H1 (cell line): ENCODE measurements around the gene GALNTL6. TPM values are rescaled to one million over a fixed set of nuclear protein-coding genes. Genes with fewer than 3 reads are reported as not detected.
A peak's percentile ranks its signal among the peaks of the same experiment; 100 is the strongest.

ENCODE experiments used
- CTCF ChIA-PET: fragments of 300-600 bp; sonication (Branson Sonifier 250); formaldehyde crosslinking; loops from one replicate; lab custom pipeline; 2021; ENCODE audit not compliant: partially characterized antibody; lab: Charles Lee
- POLR2A ChIA-PET: fragments of 300-600 bp; sonication (Branson Sonifier 250); formaldehyde crosslinking; loops from one replicate; lab custom pipeline; 2021; ENCODE audit warnings: inconsistent platforms; ENCODE audit not compliant: partially characterized antibody; lab: Charles Lee
- DNase-seq, 2 experiments: peaks; one replicate each; pipeline versions ENCODE4 v3.0.0 to v3.0.0-alpha.2; 2010 to 2022; ENCODE audit warnings: low spot score in 2 of 2, low read depth in 1 of 2, mixed read lengths in 1 of 2
- FAIRE-seq: peaks from 2 replicates; lab custom pipeline; 2011; peaks lifted over from hg19 to GRCh38; lab: Jason Lieb, UNC
- H2AFZ ChIP-seq: 2 replicates; pipeline ENCODE4 v1.8.1; 2012; ENCODE audit warnings: low read length, inconsistent platforms
- H2AK5ac ChIP-seq: 2 replicates; pipeline ENCODE4 v1.6.1; 2013; ENCODE audit warnings: low read depth, low read length
- H2BK120ac ChIP-seq: replicated peaks from 2 replicates; pipeline ENCODE3; 2013; ENCODE audit warnings: low read depth, low read length, inconsistent platforms
- H2BK12ac ChIP-seq: 2 replicates; pipeline ENCODE4 v1.6.1; 2013; ENCODE audit warnings: low read depth, low read length
- H2BK15ac ChIP-seq: 2 replicates; pipeline ENCODE4 v1.6.1; 2013; ENCODE audit warnings: low read length
- H2BK20ac ChIP-seq: 2 replicates; pipeline ENCODE4 v1.6.1; 2013; ENCODE audit warnings: low read length
- H2BK5ac ChIP-seq: 2 replicates; pipeline ENCODE4 v1.6.1; 2013; ENCODE audit warnings: low read depth, low read length
- H3K14ac ChIP-seq: 2 replicates; pipeline ENCODE4 v1.6.1; 2013; ENCODE audit warnings: inconsistent platforms; ENCODE audit not compliant: insufficient read length
- H3K18ac ChIP-seq: 2 replicates; pipeline ENCODE4 v1.6.1; 2013; ENCODE audit warnings: low read length; ENCODE audit errors: extremely low read depth
- H3K23ac ChIP-seq: 2 replicates; pipeline ENCODE4 v1.6.1; 2013; ENCODE audit warnings: inconsistent platforms; ENCODE audit not compliant: insufficient read length
- H3K23me2 ChIP-seq: 2 replicates; pipeline ENCODE4 v1.6.1; 2013; ENCODE audit warnings: low read depth, low read length
- H3K27ac ChIP-seq: 2 replicates; pipeline ENCODE4 v1.6.1; 2011; ENCODE audit warnings: low read depth, low read length, inconsistent platforms
- H3K27me3 ChIP-seq, 4 experiments: replicated peaks in 1 of 4; 1 replicate in 1 of 4; 2 replicates in 3 of 4; pipeline versions ENCODE4 v1.6.1 to v1.8.1; 2011 to 2013; ENCODE audit warnings: low read length in 3 of 4, mild to moderate bottlenecking in 3 of 4, inconsistent platforms in 2 of 4, mixed read lengths in 2 of 4, moderate library complexity in 1 of 4; ENCODE audit not compliant: control insufficient read depth in 3 of 4, insufficient read depth in 3 of 4; ENCODE audit errors: extremely low read depth in 1 of 4
- H3K36me3 ChIP-seq, 4 experiments: 2 replicates each; pipeline versions ENCODE4 v1.6.1 to v1.8.1; 2011 to 2013; ENCODE audit warnings: mild to moderate bottlenecking in 4 of 4, low read length in 3 of 4, moderate library complexity in 2 of 4, control low read depth in 1 of 4, inconsistent platforms in 1 of 4; ENCODE audit not compliant: insufficient read depth in 4 of 4, control insufficient read depth in 2 of 4
- H3K4ac ChIP-seq: replicated peaks from 2 replicates; pipeline ENCODE3; 2013; ENCODE audit warnings: low read length, low read depth, mixed read lengths, inconsistent platforms; ENCODE audit not compliant: insufficient read length
- H3K4me1 ChIP-seq, 4 experiments: replicated peaks in 1 of 4; 1 replicate in 1 of 4; 2 replicates in 3 of 4; pipeline versions ENCODE4 v1.6.1 to v1.8.1; 2011 to 2013; ENCODE audit warnings: low read length in 3 of 4, inconsistent platforms in 2 of 4, mixed read lengths in 1 of 4; ENCODE audit not compliant: insufficient read depth in 4 of 4, control insufficient read depth in 3 of 4
- H3K4me2 ChIP-seq, 2 experiments: 2 replicates each; pipeline versions ENCODE4 v1.6.1 to v1.8.1; 2011 to 2013; ENCODE audit warnings: low read depth in 2 of 2, low read length in 2 of 2, control low read depth in 1 of 2, inconsistent platforms in 1 of 2, mild to moderate bottlenecking in 1 of 2; ENCODE audit not compliant: insufficient read depth in 1 of 2
- H3K4me3 ChIP-seq, 4 experiments: fragments of 200-600, 300-600 bp in 1 of 4; sonication (generic), shearing (Covaris generic), sonication (Bioruptor Twin) in 1 of 4; 2 replicates each; pipeline versions ENCODE4 v1.5.1 to v1.8.1; 2011 to 2016; ENCODE audit warnings: low read length in 4 of 4, low read depth in 3 of 4, control low read depth in 2 of 4, inconsistent platforms in 2 of 4, mild to moderate bottlenecking in 2 of 4, mixed read lengths in 1 of 4, moderate library complexity in 1 of 4; ENCODE audit not compliant: insufficient read depth in 2 of 4; ENCODE audit errors: extremely low read depth in 1 of 4
- H3K56ac ChIP-seq: replicated peaks from 2 replicates; pipeline ENCODE3; 2013; ENCODE audit warnings: low read depth, mild to moderate bottlenecking, mixed read lengths, low read length, inconsistent platforms; ENCODE audit not compliant: insufficient read length
- H3K79me1 ChIP-seq: 2 replicates; pipeline ENCODE4 v1.6.1; 2013; ENCODE audit warnings: low read depth, low read length, control low read depth
- H3K79me2 ChIP-seq, 2 experiments: 2 replicates each; pipeline versions ENCODE4 v1.6.1 to v1.8.1; 2012 to 2013; ENCODE audit warnings: low read length in 2 of 2, mild to moderate bottlenecking in 2 of 2, inconsistent platforms in 1 of 2; ENCODE audit not compliant: insufficient read depth in 2 of 2, control insufficient read depth in 1 of 2
- H3K9ac ChIP-seq, 4 experiments: replicated peaks in 1 of 4; 1 replicate in 1 of 4; 2 replicates in 3 of 4; pipeline versions ENCODE4 v1.6.1 to v1.8.1; 2011 to 2013; ENCODE audit warnings: low read depth in 3 of 4, low read length in 3 of 4, control low read depth in 2 of 4, mild to moderate bottlenecking in 2 of 4, moderate library complexity in 2 of 4, inconsistent platforms in 1 of 4; ENCODE audit errors: extremely low read depth in 1 of 4
- H3K9me3 ChIP-seq, 2 experiments: 2 replicates each; pipeline versions ENCODE4 v1.6.1 to v1.8.1; 2012 to 2013; ENCODE audit warnings: mild to moderate bottlenecking in 2 of 2, moderate library complexity in 2 of 2, control low read depth in 1 of 2, inconsistent platforms in 1 of 2, low read depth in 1 of 2, low read length in 1 of 2, mixed read lengths in 1 of 2; ENCODE audit not compliant: insufficient read depth in 2 of 2
- H4K20me1 ChIP-seq, 2 experiments: replicated peaks in 1 of 2; 2 replicates each; pipeline versions ENCODE3 to v1.8.1; 2011 to 2013; ENCODE audit warnings: inconsistent platforms in 2 of 2, low read length in 2 of 2, mild to moderate bottlenecking in 1 of 2; ENCODE audit not compliant: insufficient read depth in 2 of 2, control insufficient read depth in 1 of 2
- H4K5ac ChIP-seq: 2 replicates; pipeline ENCODE4 v1.6.1; 2013; ENCODE audit warnings: low read length, low read depth, mixed read lengths, inconsistent platforms; ENCODE audit not compliant: insufficient read length
- H4K8ac ChIP-seq: 2 replicates; pipeline ENCODE4 v1.8.0; 2013; ENCODE audit warnings: mild to moderate bottlenecking, moderate library complexity, low read length, inconsistent platforms; ENCODE audit not compliant: insufficient read depth; ENCODE audit errors: extremely low read depth
- H4K91ac ChIP-seq: replicated peaks from 2 replicates; pipeline ENCODE3; 2013; ENCODE audit warnings: low read length, mixed read lengths, inconsistent platforms; ENCODE audit not compliant: insufficient read length
- KDM1A ChIP-seq: fragments of 200-600, 300-600 bp; sonication (generic); IDR thresholded peaks from 2 replicates; pipeline ENCODE4 v1.7.1; 2016; ENCODE audit warnings: mild to moderate bottlenecking, low read length, borderline replicate concordance
- RFX5 ChIP-seq: IDR thresholded peaks from 2 replicates; pipeline ENCODE4 v1.6.1; 2011; ENCODE audit warnings: low read depth, low read length, improper control_type of control experiment, borderline replicate concordance
- WGBS, 2 experiments: shearing (Covaris generic) in 1 of 2; methylation state at CpG; one replicate each; pipeline versions ENCODE4 v1.1.6 to v1.1.7; 2013 to 2015; ENCODE audit warnings: low lambda C conversion rate in 2 of 2, mixed read lengths in 2 of 2, inconsistent platforms in 1 of 2, low coverage in 1 of 2, missing lambda C conversion rate in 1 of 2; ENCODE audit not compliant: insufficient replicate concordance in 2 of 2, insufficient coverage in 1 of 2, insufficient read length in 1 of 2; ENCODE audit errors: extremely low coverage in 1 of 2, missing lambda C conversion rate in 1 of 2; 5-methylcytosine and 5-hydroxymethylcytosine counted together
- polyA plus RNA-seq, 7 experiments: library from polyadenylated mRNA; depleted of rRNA in 3 of 7; stranded (reverse) in 5 of 7; unstranded in 2 of 7; fragments of >200 nt in 5 of 7; fragments of 200-250 nt in 2 of 7; gene quantifications; 1 replicate in 5 of 7; 2 replicates in 1 of 7; 4 replicates in 1 of 7; pipeline versions ENCODE4 v1.2.1 to v1.2.3, GENCODE V29; 2011 to 2013; ENCODE audit warnings: missing spikeins in 2 of 7, mixed read lengths in 2 of 7
- total RNA-seq: library from RNA; stranded (reverse); fragmentation: NEBNext Ultra II Directional; extraction: Animal tissue kit (Norgen Biotek cat#: 25700); gene quantifications from 2 replicates; pipeline ENCODE4 v1.2.1, GENCODE V29; 2021

The GALNTL6 gene
- total and polyA plus RNA-seq, 2 of the 8 experiments (the other 6 are each of a cell fraction or from before 2014, with no cell fraction given) = 0.03 to 0.32 TPM

GRCh38 chr4:173073939-173074500 lies 1260.8 kb downstream of the GALNTL6 start:
- Histone ChIP-seq H4K20me1 (no peaks in the 10 kb centered on the region), H3K4me1 (peaks cover 6 to 24% (median 13%) of the 10 kb centered on the region in 4 experiments; a peak in 6 of 7 replicates), H2BK5ac (peak overlapping the region; percentile 79; the same call in 1 of the 2 replicates), H3K23ac (no peak overlapping the region), H3K27me3 (no peaks in the 10 kb centered on the region), H2BK20ac (0 out of 2 replicates have a peak overlapping the region, but pooled peaks have one; percentile 8), H3K4ac (no peak overlapping the region), H3K56ac (no peak overlapping the region), H4K91ac (no peak overlapping the region), H3K9ac (no peak overlapping the region), H3K23me2 (0 out of 2 replicates have a peak, but pooled peaks cover 3% of the 10 kb centered on the region), H3K79me1 (no peaks in the 10 kb centered on the region), H2AK5ac (no peak overlapping the region), H4K8ac (no peak overlapping the region), H3K4me2 (peak overlapping the region; percentile 56 to 69), H2AFZ (no peak overlapping the region), H3K14ac (no peak overlapping the region), H2BK120ac (peak overlapping the region; percentile 93), H3K18ac (no peak overlapping the region), H3K36me3 (no peaks in the 10 kb centered on the region), H3K4me3 (peak overlapping the region in 2 of 4 experiments; percentile 4 to 29; a peak in 2 of 8 replicates), H3K79me2 (no peaks in the 10 kb centered on the region), H3K27ac (peak overlapping the region; percentile 7; the same call in 1 of the 2 replicates), H3K9me3 (peaks cover 0 to 21% of the 10 kb centered on the region in 2 experiments; a peak in 3 of 4 replicates), H2BK12ac (no peak overlapping the region), H4K5ac (no peak overlapping the region), H2BK15ac (no peak overlapping the region)
- ChIA-PET CTCF (interaction anchor here (0.9 to 1.9 kb wide), 2 partner anchors 49 to 60 kb away, joined by 3 to 4 read pairs; no protein-coding TSS in a partner anchor), POLR2A (interaction anchor here (1.2 kb wide), 1 partner anchor 95 kb away, joined by 3 read pairs; the partner anchor contains the start of gene GALNT7)
- FAIRE-seq (no peak), DNase-seq (no peak)
- 0% methylated on average over 1 of the region's 1 CpG; no CpG with 5 or more reads in 1 of the 2 experiments for WGBS, 2 experiments
- no peak for TF ChIP-seq RFX5
- TF ChIP-seq KDM1A = no peak
